WTC11 (cell line): ENCODE measurements around the gene OR2V2.

ENCODE experiments used
- ATF2 ChIP-seq: sonication (generic); formaldehyde crosslinking; IDR thresholded peaks from 2 replicates; pipeline ENCODE4 v1.8.1; 2022; ENCODE audit warnings: low read depth, missing genetic modification reagents, borderline replicate concordance
- CTCF ChIP-seq: fragments of 200-600 bp; IDR thresholded peaks from 2 replicates; pipeline ENCODE4 v1.8.0; 2022; ENCODE audit warnings: antibody characterized with exemption
- E2F4 ChIP-seq: sonication (generic); formaldehyde crosslinking; IDR thresholded peaks from 2 replicates; pipeline ENCODE4 v1.8.1; 2022; ENCODE audit warnings: low read depth, mild to moderate bottlenecking, moderate library complexity, missing genetic modification reagents, borderline replicate concordance
- E2F5 ChIP-seq: sonication (generic); formaldehyde crosslinking; IDR thresholded peaks from 2 replicates; pipeline ENCODE4 v1.8.1; 2022; ENCODE audit warnings: mild to moderate bottlenecking, moderate library complexity, missing genetic modification reagents
- ESRRA ChIP-seq: sonication (generic); formaldehyde crosslinking; IDR thresholded peaks from 2 replicates; pipeline ENCODE4 v1.8.1; 2022; ENCODE audit warnings: mild to moderate bottlenecking, missing genetic modification reagents, borderline replicate concordance
- KAT7 ChIP-seq: sonication (generic); formaldehyde crosslinking; IDR thresholded peaks from 2 replicates; pipeline ENCODE4 v1.8.1; 2023; ENCODE audit warnings: missing genetic modification reagents, mild to moderate bottlenecking, borderline replicate concordance
- NR1H2 ChIP-seq: sonication (generic); formaldehyde crosslinking; IDR thresholded peaks from 2 replicates; pipeline ENCODE4 v1.9.0; 2021; ENCODE audit warnings: mild to moderate bottlenecking, moderate library complexity, missing genetic modification reagents
- NR2C2 ChIP-seq: sonication (generic); formaldehyde crosslinking; IDR thresholded peaks from 2 replicates; pipeline ENCODE4 v1.8.0; 2022; ENCODE audit warnings: mild to moderate bottlenecking, missing genetic modification reagents
- RELA ChIP-seq: sonication (generic); formaldehyde crosslinking; IDR thresholded peaks from 2 replicates; pipeline ENCODE4 v1.8.1; 2022; ENCODE audit warnings: missing genetic modification reagents, mild to moderate bottlenecking, borderline replicate concordance
- RORB ChIP-seq: fragments of 250-450 bp; sonication (Bioruptor Pico); IDR thresholded peaks from 2 replicates; pipeline ENCODE4 v1.9.0; 2021; ENCODE audit warnings: mild to moderate bottlenecking
- SP1 ChIP-seq: sonication (generic); formaldehyde crosslinking; conservative IDR thresholded peaks from 2 replicates; pipeline ENCODE4 v1.8.1; 2022; ENCODE audit warnings: missing genetic modification reagents
- ZBTB21 ChIP-seq: sonication (generic); formaldehyde crosslinking; IDR thresholded peaks from 2 replicates; pipeline ENCODE4 v1.8.1; 2023; ENCODE audit warnings: mild to moderate bottlenecking, missing genetic modification reagents, borderline replicate concordance
- ZNF219 ChIP-seq: sonication (generic); formaldehyde crosslinking; IDR thresholded peaks from 2 replicates; pipeline ENCODE4 v1.8.0; 2023; ENCODE audit warnings: missing genetic modification reagents, mild to moderate bottlenecking, borderline replicate concordance
- ZNF232 ChIP-seq: sonication (generic); formaldehyde crosslinking; IDR thresholded peaks from 2 replicates; pipeline ENCODE4 v1.8.0; 2022; ENCODE audit warnings: mild to moderate bottlenecking, missing genetic modification reagents

- TF ChIP-seq CTCF: no peak
- no peak for TF ChIP-seq RELA
- TF ChIP-seq SP1: no peak
- TF ChIP-seq NR1H2: no peak
- no peak for TF ChIP-seq ZNF232 (CRISPR knock-in tag)
- no peak for TF ChIP-seq ESRRA (CRISPR knock-in tag)
- TF ChIP-seq ATF2 (CRISPR knock-in tag): no peak
- TF ChIP-seq E2F4 (CRISPR knock-in tag): no peak
- no peak for TF ChIP-seq ZNF219 (CRISPR knock-in tag)
- no peak for TF ChIP-seq E2F5 (CRISPR knock-in tag)
- TF ChIP-seq ZBTB21 (CRISPR knock-in tag): no peak
- no peak for TF ChIP-seq KAT7 (CRISPR knock-in tag)
- no peak for TF ChIP-seq RORB (CRISPR knock-in tag)
- TF ChIP-seq NR2C2 (CRISPR knock-in tag): no peak
Measured at GRCh38 chr5:181203777-181204112, 56.4 kb downstream of the OR2V2 start.
